Measurements from ENCODE around the gene LPP.

DNA sequence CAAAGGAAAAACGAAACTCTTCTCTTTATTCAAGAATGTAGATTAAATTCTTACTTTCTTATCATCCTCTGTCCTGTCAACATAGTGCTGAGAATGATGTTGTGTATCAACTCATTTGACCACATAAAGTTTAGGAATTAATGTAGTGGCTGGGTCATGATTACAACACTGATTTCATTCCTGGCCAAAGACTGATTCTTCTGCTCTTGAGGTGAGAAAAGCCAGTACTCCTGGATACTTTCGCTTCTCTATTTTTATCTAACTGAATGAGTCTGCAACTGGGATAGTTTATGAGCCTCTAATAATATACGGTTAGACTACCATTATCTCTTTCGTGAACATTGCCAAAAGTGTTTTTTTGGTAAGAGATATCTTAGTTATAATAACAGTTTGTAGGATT, 173.0 kb downstream of the LPP start:
- TF ChIP-seq, protein P1, sequence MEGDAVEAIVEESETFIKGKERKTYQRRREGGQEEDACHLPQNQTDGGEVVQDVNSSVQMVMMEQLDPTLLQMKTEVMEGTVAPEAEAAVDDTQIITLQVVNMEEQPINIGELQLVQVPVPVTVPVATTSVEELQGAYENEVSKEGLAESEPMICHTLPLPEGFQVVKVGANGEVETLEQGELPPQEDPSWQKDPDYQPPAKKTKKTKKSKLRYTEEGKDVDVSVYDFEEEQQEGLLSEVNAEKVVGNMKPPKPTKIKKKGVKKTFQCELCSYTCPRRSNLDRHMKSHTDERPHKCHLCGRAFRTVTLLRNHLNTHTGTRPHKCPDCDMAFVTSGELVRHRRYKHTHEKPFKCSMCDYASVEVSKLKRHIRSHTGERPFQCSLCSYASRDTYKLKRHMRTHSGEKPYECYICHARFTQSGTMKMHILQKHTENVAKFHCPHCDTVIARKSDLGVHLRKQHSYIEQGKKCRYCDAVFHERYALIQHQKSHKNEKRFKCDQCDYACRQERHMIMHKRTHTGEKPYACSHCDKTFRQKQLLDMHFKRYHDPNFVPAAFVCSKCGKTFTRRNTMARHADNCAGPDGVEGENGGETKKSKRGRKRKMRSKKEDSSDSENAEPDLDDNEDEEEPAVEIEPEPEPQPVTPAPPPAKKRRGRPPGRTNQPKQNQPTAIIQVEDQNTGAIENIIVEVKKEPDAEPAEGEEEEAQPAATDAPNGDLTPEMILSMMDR (IDR thresholded peaks at IDR 0.05 in 2 of 3, conservative IDR thresholded peaks at IDR 0.05 in 1 of 3; ENCODE audit: borderline replicate concordance in 1 of 3, insufficient read depth in 1 of 3, low read depth in 2 of 3, low read length in 2 of 3): no peak
- no peak for TF ChIP-seq POLR2AphosphoS5 (IDR thresholded peaks at IDR 0.05; ENCODE audit: low read depth, low read length)
- no peak for TF ChIP-seq RAD21 (IDR thresholded peaks at IDR 0.05; ENCODE audit: low read depth)
